Esophagus squamous epithelium (tissue), 5 donors: ENCODE results near the gene BCL2. TPM values are rescaled to one million over a fixed set of nuclear protein-coding genes. Genes with fewer than 3 reads are reported as not detected.

Experiments used
- DNase-seq: peaks from one replicate; lab custom pipeline; 2025; lab: John Stamatoyannopoulos, UW
- H3K27ac ChIP-seq, 4 donors: fragments of 200-600 bp; sonication (generic); one replicate each; pipeline ENCODE4 v1.5.1; 2016 to 2019; ENCODE audit warnings: mild to moderate bottlenecking in 1 of 4
- H3K27me3 ChIP-seq, 4 donors: fragments of 200-600 bp; sonication (generic); 1 replicate in 3 of 4; 2 replicates in 1 of 4; pipeline versions ENCODE4 v1.5.1 to v1.6.0; 2017 to 2021; ENCODE audit warnings: antibody characterized with exemption in 1 of 4
- H3K36me3 ChIP-seq, 3 donors: fragments of 200-600 bp; sonication (generic); one replicate each; pipeline ENCODE4 v1.5.1; 2016 to 2019
- H3K4me1 ChIP-seq, 3 donors: fragments of 200-600 bp; sonication (generic); one replicate each; pipeline ENCODE4 v1.5.1; 2017 to 2019
- H3K4me3 ChIP-seq, 4 donors: fragments of 200-600 bp; sonication (generic); 1 replicate in 3 of 4; 2 replicates in 1 of 4; pipeline ENCODE4 v1.5.1; 2016 to 2019; ENCODE audit warnings: mild to moderate bottlenecking in 2 of 4, moderate library complexity in 1 of 4
- H3K9me3 ChIP-seq, 3 donors: fragments of 200-600 bp; sonication (generic); one replicate each; pipeline ENCODE4 v1.5.1; 2016 to 2019
- POLR2A ChIP-seq, 4 donors: fragments of 450-650 bp; IDR thresholded peaks; one replicate each; pipeline ENCODE4 v1.6.1; 2017; ENCODE audit warnings: antibody characterized with exemption in 4 of 4, mild to moderate bottlenecking in 4 of 4, moderate library complexity in 3 of 4
- WGBS, 2 donors: methylation state at CpG; one replicate each; pipeline ENCODE4 v1.1.5; 2018; 5-methylcytosine and 5-hydroxymethylcytosine counted together
- intact Hi-C: fragments of 100-400 bp; cut with DNase I; formaldehyde crosslinking; loops from one replicate; pipeline ENCODE4 v1.15.0; 2022
- total RNA-seq, 4 donors: library from RNA; depleted of rRNA; stranded (reverse); fragments of >200 nt; gene quantifications; one replicate each; pipeline ENCODE4 v1.1.0, GENCODE V29; 2016
- TF ChIP-seq, protein P1 (sequence below), 6 experiments: fragments of 450-650 bp in 4 of 6; fragments of 200-600 bp in 2 of 6; sonication (generic) in 2 of 6; IDR thresholded peaks; one replicate each; pipeline ENCODE4 v1.5.1; 2016 to 2019; ENCODE audit warnings: antibody characterized with exemption in 6 of 6, mild to moderate bottlenecking in 4 of 6, moderate library complexity in 4 of 6
- donor health status: DM: yes; HTN: yes; CAD: no.

BCL2 gene
- total RNA-seq, 4 donors from 2014 or later = 3.1 to 17.4 (median 4.2) TPM

GRCh38 chr18:63317982-63318888 is 1.3 kb downstream of the BCL2 start:
- DNase-seq = peak; percentile 8
- TF ChIP-seq, protein P1, sequence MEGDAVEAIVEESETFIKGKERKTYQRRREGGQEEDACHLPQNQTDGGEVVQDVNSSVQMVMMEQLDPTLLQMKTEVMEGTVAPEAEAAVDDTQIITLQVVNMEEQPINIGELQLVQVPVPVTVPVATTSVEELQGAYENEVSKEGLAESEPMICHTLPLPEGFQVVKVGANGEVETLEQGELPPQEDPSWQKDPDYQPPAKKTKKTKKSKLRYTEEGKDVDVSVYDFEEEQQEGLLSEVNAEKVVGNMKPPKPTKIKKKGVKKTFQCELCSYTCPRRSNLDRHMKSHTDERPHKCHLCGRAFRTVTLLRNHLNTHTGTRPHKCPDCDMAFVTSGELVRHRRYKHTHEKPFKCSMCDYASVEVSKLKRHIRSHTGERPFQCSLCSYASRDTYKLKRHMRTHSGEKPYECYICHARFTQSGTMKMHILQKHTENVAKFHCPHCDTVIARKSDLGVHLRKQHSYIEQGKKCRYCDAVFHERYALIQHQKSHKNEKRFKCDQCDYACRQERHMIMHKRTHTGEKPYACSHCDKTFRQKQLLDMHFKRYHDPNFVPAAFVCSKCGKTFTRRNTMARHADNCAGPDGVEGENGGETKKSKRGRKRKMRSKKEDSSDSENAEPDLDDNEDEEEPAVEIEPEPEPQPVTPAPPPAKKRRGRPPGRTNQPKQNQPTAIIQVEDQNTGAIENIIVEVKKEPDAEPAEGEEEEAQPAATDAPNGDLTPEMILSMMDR (IDR thresholded peaks at IDR 0.05) = peak; percentile 62 to 82 (median 70)
- peak in 1 of 4 donors; percentile 34 for TF ChIP-seq POLR2A (IDR thresholded peaks at IDR 0.05)
- WGBS, 2 donors = 9 to 11% methylated on average over 27 to 35 of the region's 66 CpGs
- Histone ChIP-seq H3K36me3 (no peaks in the 10 kb centered on the region), H3K27me3 (no peaks in the 10 kb centered on the region), H3K27ac (peak overlapping the region; percentile 68 to 90 (median 88)), H3K4me3 (peak overlapping the region; percentile 59 to 75 (median 72)), H3K9me3 (no peaks in the 10 kb centered on the region), H3K4me1 (peaks cover 11 to 72% (median 11%) of the 10 kb centered on the region in 3 donors)
- intact Hi-C loops = no loop called here

GRCh38 chr18:63317556-63317946 is 2.0 kb downstream of the BCL2 start:
- DNase-seq = no peak
- peak overlapping the region; percentile 59 to 75 (median 72) for H3K4me3 ChIP-seq
- peak overlapping the region; percentile 68 to 90 (median 88) for H3K27ac ChIP-seq
- intact Hi-C loops = no loop called here
- H3K9me3 ChIP-seq = no peaks in the 10 kb centered on the region
- 54 to 66% methylated on average over 6 to 10 of the region's 10 CpGs for WGBS, 2 donors
- no peaks in the 10 kb centered on the region for H3K36me3 ChIP-seq
- H3K27me3 ChIP-seq = no peaks in the 10 kb centered on the region
- no peak for TF ChIP-seq POLR2A (IDR thresholded peaks at IDR 0.05)
- TF ChIP-seq, protein P1 (IDR thresholded peaks at IDR 0.05) = no peak
- peaks cover 8 to 74% (median 11%) of the 10 kb centered on the region in 3 donors for H3K4me1 ChIP-seq

GRCh38 chr18:63316612-63317555 is 2.7 kb downstream of the BCL2 start:
- Histone ChIP-seq H3K27ac (peak overlapping the region; percentile 68 to 90 (median 88)), H3K27me3 (no peaks in the 10 kb centered on the region), H3K4me1 (peaks cover 5 to 73% (median 11%) of the 10 kb centered on the region in 3 donors), H3K9me3 (no peaks in the 10 kb centered on the region), H3K36me3 (no peaks in the 10 kb centered on the region), H3K4me3 (peak overlapping the region; percentile 59 to 75 (median 72))
- TF ChIP-seq POLR2A (IDR thresholded peaks at IDR 0.05) = no peak
- TF ChIP-seq, protein P1 (IDR thresholded peaks at IDR 0.05) = no peak
- DNase-seq = no peak
- WGBS, 2 donors = 58 to 88% methylated on average over 4 of the region's 4 CpGs
- intact Hi-C loops = no loop called here

- intact Hi-C loops = no loop called here
- peak overlapping the region in 2 of 4 donors; percentile 36 to 51 for H3K27ac ChIP-seq
- H3K36me3 ChIP-seq = no peaks in the 10 kb centered on the region
- DNase-seq = no peak
- H3K4me3 ChIP-seq = peak overlapping the region in 3 of 4 donors; percentile 12 to 72 (median 71)
- TF ChIP-seq, protein P1 (IDR thresholded peaks at IDR 0.05) = no peak
- no peak for TF ChIP-seq POLR2A (IDR thresholded peaks at IDR 0.05)
- no peaks in the 10 kb centered on the region for H3K9me3 ChIP-seq
- no peaks in the 10 kb centered on the region for H3K27me3 ChIP-seq
- H3K4me1 ChIP-seq = peaks cover 5 to 72% (median 11%) of the 10 kb centered on the region in 3 donors
Measured at GRCh38 chr18:63315876-63316275, 3.7 kb downstream of the BCL2 start.
